NCI-H345 (cell line): Measurements from ENCODE around the gene ST3GAL5.
A peak's percentile ranks its signal among the peaks of the same experiment; 100 is the strongest.

ENCODE experiments used
- DNase-seq: peaks from one replicate; lab custom pipeline; 2025; lab: John Stamatoyannopoulos, UW

The ST3GAL5 gene

GRCh38 chr2:85806358-85807118 is 82.3 kb downstream of the ST3GAL5 start:
- no peak for DNase-seq

- peak; percentile 2 for DNase-seq
These were observed 84.2 kb downstream of the ST3GAL5 start for GRCh38 chr2:85804583-85804982.

- DNase-seq: no peak
These were observed 84.9 kb downstream of the ST3GAL5 start for GRCh38 chr2:85803704-85804425.

GRCh38 chr2:85802354-85803103 is 86.3 kb downstream of the ST3GAL5 start:
- no peak for DNase-seq

- DNase-seq: no peak
These were observed 86.9 kb downstream of the ST3GAL5 start for GRCh38 chr2:85801871-85802270.

- DNase-seq: no peak
These were observed 88.2 kb downstream of the ST3GAL5 start for GRCh38 chr2:85800586-85800985.

- DNase-seq: no peak
These were observed 89.4 kb downstream of the ST3GAL5 start for GRCh38 chr2:85799215-85799956.

- no peak for DNase-seq
These were observed 90.9 kb downstream of the ST3GAL5 start for GRCh38 chr2:85797921-85798320.

- no peak for DNase-seq
These were observed 91.5 kb downstream of the ST3GAL5 start for GRCh38 chr2:85797263-85797660.

GRCh38 chr2:85796341-85797262 is 92.2 kb downstream of the ST3GAL5 start:
- peak; percentile 10 for DNase-seq

- no peak for DNase-seq
These were observed 92.8 kb downstream of the ST3GAL5 start for GRCh38 chr2:85796046-85796340.

GRCh38 chr2:85795331-85796045 is 93.3 kb downstream of the ST3GAL5 start:
- DNase-seq: no peak

- no peak for DNase-seq
These were observed 94.2 kb downstream of the ST3GAL5 start for GRCh38 chr2:85794491-85795121.

GRCh38 chr2:85794038-85794441 is 94.8 kb downstream of the ST3GAL5 start:
- no peak for DNase-seq

- no peak for DNase-seq
These were observed 95.2 kb downstream of the ST3GAL5 start for GRCh38 chr2:85793584-85793983.

GRCh38 chr2:85792783-85793441 is 95.9 kb downstream of the ST3GAL5 start:
- DNase-seq: no peak

GRCh38 chr2:85791704-85792565 is 96.9 kb downstream of the ST3GAL5 start:
- DNase-seq: no peak

GRCh38 chr2:85790499-85791188 is 98.1 kb downstream of the ST3GAL5 start:
- no peak for DNase-seq
